ACC112 (cell line): ENCODE measurements around the gene FMNL1.
"Not testable (repeated sequence)": the region's sequence is repeated elsewhere in the genome, so short reads cannot be mapped to it uniquely, and the experiment has no call there.

Experiments used
- H2AFZ ChIP-seq: fragments of 200-600 bp; sonication (generic); one replicate; pipeline ENCODE4 v1.6.0; 2017; ENCODE audit warnings: antibody characterized with exemption, low read length; ENCODE audit not compliant: unreplicated experiment
- H3K27ac ChIP-seq: fragments of 200-600 bp; sonication (generic); 2 replicates; pipeline ENCODE4 v1.5.1; 2014; ENCODE audit warnings: low read depth, mild to moderate bottlenecking, antibody characterized with exemption, low read length, moderate library complexity
- H3K27me3 ChIP-seq: fragments of 200-600 bp; sonication (generic); 2 replicates; pipeline ENCODE4 v1.6.1; 2014; ENCODE audit warnings: mild to moderate bottlenecking, antibody characterized with exemption, low read length, moderate library complexity, mixed read lengths; ENCODE audit not compliant: insufficient read depth
- H3K36me3 ChIP-seq: fragments of 200-600 bp; sonication (generic); 2 replicates; pipeline ENCODE4 v1.6.1; 2016; ENCODE audit warnings: mild to moderate bottlenecking, antibody characterized with exemption, low read length, moderate library complexity, mixed read lengths; ENCODE audit not compliant: insufficient read depth
- H3K4me1 ChIP-seq: fragments of 200-600 bp; sonication (generic); one replicate; pipeline ENCODE4 v1.6.1; 2016; ENCODE audit warnings: low read length, mixed read lengths; ENCODE audit not compliant: insufficient read depth, unreplicated experiment, control insufficient read depth
- H3K4me3 ChIP-seq: fragments of 200-600 bp; sonication (generic); 2 replicates; pipeline ENCODE4 v1.5.1; 2014; ENCODE audit warnings: mild to moderate bottlenecking, low read depth, low read length
- H3K79me2 ChIP-seq: fragments of 200-600 bp; sonication (generic); one replicate; pipeline ENCODE4 v1.6.0; 2016; ENCODE audit warnings: low read length; ENCODE audit not compliant: control insufficient read depth, unreplicated experiment, insufficient read depth

Gene FMNL1

DNA sequence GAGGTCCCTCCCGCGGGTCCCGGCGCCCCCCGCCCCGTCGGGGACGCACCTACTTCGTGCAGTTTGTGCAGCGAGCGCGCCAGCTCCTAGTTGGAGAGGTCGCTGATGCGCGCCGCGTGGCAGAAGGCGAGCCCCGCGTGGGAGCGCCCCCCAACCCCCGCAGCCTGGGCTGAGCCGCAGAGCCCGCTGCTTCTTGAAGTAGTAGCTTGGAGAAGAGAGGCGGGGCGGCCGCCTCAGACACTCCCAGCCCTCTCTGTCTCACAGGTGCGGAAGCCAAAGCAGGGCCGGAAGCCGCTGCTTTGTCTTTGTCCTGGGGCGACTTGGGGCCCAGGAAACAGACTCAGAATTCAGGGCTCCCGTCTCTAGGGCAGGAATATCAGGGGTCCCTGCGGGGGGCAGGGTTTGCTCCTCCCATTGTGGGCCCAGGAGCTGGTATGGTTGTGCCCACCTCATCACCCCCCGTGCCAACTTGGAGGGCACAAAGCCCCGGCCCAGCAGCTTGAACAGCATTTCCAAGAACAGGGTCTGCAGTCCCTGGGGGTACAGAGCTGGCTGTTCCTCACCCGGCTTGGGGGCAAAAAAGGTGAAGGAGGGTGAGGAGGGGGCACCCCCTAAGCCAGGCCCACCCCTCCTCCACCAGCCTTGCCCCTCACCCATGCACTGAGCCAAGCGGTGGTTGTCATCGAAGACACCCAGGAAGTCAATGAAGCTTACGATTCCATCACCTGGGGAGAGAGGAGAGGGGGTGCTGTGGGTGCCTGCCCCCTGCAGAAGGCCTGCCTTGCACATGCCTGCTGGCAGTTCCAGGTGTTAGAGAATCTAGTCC, 26.7 kb downstream of the FMNL1 start:
- H3K36me3 ChIP-seq = no peaks in the 10 kb centered on the region
- H3K4me3 ChIP-seq = peak overlapping the region; percentile 74
- peak overlapping the region; percentile 86 for H2AFZ ChIP-seq
- H3K79me2 ChIP-seq = no peaks in the 10 kb centered on the region
- H3K4me1 ChIP-seq = peaks cover 7% of the 10 kb centered on the region
- no peak overlapping the region for H3K27ac ChIP-seq
- no peaks in the 10 kb centered on the region for H3K27me3 ChIP-seq

- H3K79me2 ChIP-seq = no peaks in the 10 kb centered on the region
- no peak overlapping the region for H3K4me3 ChIP-seq
- H3K4me1 ChIP-seq = no peaks in the 10 kb centered on the region
- no peak overlapping the region for H2AFZ ChIP-seq
- no peaks in the 10 kb centered on the region for H3K27me3 ChIP-seq
- H3K27ac ChIP-seq = no peak overlapping the region
- H3K36me3 ChIP-seq = no peaks in the 10 kb centered on the region
Measured at GRCh38 chr17:45251931-45252330, 30.2 kb downstream of the FMNL1 start.

GRCh38 chr17:45253237-45253636, 31.6 kb downstream of the FMNL1 start:
- H2AFZ ChIP-seq, H3K79me2 ChIP-seq, H3K27ac ChIP-seq, H3K4me1 ChIP-seq, H3K4me3 ChIP-seq, H3K27me3 ChIP-seq, H3K36me3 ChIP-seq: not testable (repeated sequence)

DNA sequence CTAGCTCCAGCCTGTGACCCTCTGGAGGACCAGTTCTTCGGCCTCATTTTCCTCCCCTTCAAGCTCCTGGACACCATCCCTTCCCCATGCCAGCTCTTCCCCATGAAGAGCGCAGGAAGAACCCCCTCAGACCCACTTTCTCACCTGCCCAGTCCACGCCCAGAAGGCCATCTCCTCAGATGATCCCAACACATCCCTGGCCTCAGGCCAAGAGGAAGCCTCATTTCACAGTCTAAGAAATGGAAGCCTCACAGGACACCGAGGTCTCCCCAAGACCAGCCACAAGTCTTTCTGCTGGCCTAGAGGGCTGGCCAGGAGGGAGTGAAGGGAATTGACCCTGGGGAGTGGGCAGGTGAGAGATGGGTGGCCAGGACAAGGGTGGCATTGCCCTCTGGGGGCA, 32.2 kb downstream of the FMNL1 start:
- H3K27ac ChIP-seq = no peak overlapping the region
- no peaks in the 10 kb centered on the region for H3K27me3 ChIP-seq
- H3K36me3 ChIP-seq = no peaks in the 10 kb centered on the region
- no peaks in the 10 kb centered on the region for H3K4me1 ChIP-seq
- no peak overlapping the region for H2AFZ ChIP-seq
- no peak overlapping the region for H3K4me3 ChIP-seq
- H3K79me2 ChIP-seq = no peaks in the 10 kb centered on the region

DNA sequence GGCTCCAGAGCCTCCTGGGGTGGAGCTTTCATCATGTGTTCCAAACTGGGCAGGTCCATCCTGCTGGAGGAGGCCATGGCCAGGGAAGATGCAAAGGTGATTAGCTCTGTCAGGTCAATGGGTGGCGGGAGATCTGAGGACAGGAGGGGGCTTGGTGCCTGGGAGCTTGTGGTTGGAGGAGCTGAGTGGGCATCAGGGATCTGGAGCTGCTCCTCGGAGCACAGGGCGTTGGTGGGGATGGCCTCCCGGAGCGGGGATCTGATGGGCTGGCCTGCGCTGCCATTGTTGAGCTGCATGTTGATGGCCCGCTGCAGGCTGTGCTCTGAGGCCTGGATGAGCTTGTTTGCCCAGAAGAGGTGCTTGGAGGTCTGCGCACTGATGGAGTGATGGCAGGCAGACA, 33.7 kb downstream of the FMNL1 start:
- no peaks in the 10 kb centered on the region for H3K27me3 ChIP-seq
- no peak overlapping the region for H2AFZ ChIP-seq
- H3K79me2 ChIP-seq = no peaks in the 10 kb centered on the region
- no peak overlapping the region for H3K27ac ChIP-seq
- no peaks in the 10 kb centered on the region for H3K4me1 ChIP-seq
- H3K4me3 ChIP-seq = no peak overlapping the region
- H3K36me3 ChIP-seq = no peaks in the 10 kb centered on the region

DNA sequence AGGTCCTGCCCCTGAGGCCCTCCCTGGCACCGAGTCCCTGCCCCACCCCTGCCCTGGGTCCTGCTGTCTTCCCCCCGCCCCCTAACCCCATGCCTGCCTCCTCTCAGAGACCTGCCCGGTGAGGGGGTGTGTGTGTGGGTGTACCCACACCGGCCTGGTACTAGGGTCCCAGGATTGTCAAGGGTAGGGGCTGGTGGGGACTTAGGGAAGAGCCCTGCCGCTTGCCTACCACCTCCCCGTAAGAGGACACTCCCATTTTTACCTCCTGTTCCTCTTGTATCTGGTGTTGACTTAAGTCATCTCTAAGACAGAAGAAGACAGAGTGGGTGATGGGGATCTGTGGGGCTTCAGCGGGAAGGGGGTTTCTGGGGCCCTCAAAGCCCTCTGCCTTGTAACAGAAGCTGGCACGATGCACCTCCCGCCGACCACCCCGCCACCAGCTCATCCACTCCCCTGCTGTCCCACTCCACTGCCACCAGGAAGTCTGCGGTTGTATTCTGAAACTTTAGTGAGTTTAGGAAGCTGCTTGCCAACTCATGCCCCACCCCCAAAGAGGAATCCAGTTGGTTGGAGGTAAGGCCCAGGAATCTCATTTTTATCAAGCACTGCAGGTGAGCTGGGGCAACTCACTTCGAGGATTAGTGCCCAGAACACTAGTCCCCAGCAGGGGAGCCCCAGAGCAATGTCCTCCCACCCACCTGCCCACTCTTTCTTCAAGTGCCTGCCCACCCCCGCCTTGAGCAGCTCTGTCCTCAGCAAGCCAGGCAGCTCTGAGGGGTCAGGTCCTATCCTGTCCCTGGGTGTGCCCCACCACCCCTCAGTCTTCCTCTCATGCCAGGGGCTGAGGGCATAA, 34.7 kb downstream of the FMNL1 start:
- Histone ChIP-seq H3K79me2 (no peaks in the 10 kb centered on the region), H3K4me1 (peaks cover 2% of the 10 kb centered on the region), H3K4me3 (no peak overlapping the region), H3K36me3 (no peaks in the 10 kb centered on the region), H3K27me3 (no peaks in the 10 kb centered on the region), H2AFZ (no peak overlapping the region), H3K27ac (no peak overlapping the region)

DNA sequence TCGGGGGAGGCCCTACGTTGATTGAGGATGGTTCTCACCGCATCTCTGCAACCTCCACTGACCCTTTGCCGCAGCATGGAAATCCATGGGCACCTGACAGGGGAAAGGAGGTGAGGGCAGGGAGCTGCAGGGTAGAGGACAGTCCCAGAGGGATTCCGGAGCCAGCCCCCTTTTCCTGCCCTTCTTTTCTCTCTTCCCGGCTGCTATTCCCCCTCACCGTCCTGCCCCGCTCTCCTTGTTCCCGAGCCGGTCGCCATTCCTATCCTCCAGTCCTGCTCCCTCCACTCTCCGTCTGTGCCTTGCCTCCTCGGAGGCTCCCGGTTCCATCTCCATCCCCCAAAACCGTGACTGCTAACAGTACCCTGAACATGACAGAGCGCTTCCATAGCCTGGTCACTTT, 35.4 kb downstream of the FMNL1 start:
- no peak overlapping the region for H3K4me3 ChIP-seq
- no peaks in the 10 kb centered on the region for H3K27me3 ChIP-seq
- peaks cover 8% of the 10 kb centered on the region for H3K4me1 ChIP-seq
- H3K27ac ChIP-seq = no peak overlapping the region
- no peaks in the 10 kb centered on the region for H3K36me3 ChIP-seq
- H3K79me2 ChIP-seq = no peaks in the 10 kb centered on the region
- no peak overlapping the region for H2AFZ ChIP-seq

GRCh38 chr17:45258981-45259380, 37.3 kb downstream of the FMNL1 start:
- Histone ChIP-seq H3K27me3 (no peaks in the 10 kb centered on the region), H3K4me3 (no peak overlapping the region), H3K4me1 (peaks cover 15% of the 10 kb centered on the region), H3K36me3 (peaks cover 11% of the 10 kb centered on the region; the same call in 1 of the 2 replicates), H3K79me2 (no peaks in the 10 kb centered on the region), H3K27ac (no peak overlapping the region), H2AFZ (no peak overlapping the region)

DNA sequence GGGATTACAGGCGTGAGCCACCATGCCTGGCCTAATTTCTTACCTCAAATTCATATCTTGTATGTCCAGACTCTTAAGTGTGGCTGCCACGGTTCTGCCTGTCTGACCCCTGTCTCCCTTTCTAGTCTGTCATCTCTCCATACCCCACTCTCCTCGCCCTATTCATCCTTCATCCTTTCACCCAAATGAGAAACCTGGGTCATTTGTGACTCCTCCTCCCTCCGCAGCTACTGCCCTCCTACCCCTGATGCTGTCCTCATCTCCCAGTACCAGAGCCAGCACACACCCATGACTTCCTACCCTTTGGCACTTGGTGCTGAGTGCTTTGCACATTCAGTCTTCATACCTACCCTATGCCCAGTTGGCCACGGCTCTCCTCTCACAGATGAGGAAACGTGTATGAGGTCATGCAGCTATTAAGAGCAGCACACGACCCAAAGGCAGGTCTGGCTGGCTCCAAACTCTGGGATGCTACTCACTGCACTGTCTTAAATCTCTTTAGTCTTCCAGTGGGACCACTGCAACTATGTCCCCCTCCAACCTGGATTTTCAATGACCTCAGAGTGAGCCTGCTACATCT, 38.6 kb downstream of the FMNL1 start:
- Histone ChIP-seq H2AFZ (no peak overlapping the region), H3K36me3 (peaks cover 24% of the 10 kb centered on the region; the same call in 1 of the 2 replicates), H3K4me3 (no peak overlapping the region), H3K27ac (no peak overlapping the region), H3K27me3 (no peaks in the 10 kb centered on the region), H3K4me1 (peaks cover 15% of the 10 kb centered on the region), H3K79me2 (no peaks in the 10 kb centered on the region)

DNA sequence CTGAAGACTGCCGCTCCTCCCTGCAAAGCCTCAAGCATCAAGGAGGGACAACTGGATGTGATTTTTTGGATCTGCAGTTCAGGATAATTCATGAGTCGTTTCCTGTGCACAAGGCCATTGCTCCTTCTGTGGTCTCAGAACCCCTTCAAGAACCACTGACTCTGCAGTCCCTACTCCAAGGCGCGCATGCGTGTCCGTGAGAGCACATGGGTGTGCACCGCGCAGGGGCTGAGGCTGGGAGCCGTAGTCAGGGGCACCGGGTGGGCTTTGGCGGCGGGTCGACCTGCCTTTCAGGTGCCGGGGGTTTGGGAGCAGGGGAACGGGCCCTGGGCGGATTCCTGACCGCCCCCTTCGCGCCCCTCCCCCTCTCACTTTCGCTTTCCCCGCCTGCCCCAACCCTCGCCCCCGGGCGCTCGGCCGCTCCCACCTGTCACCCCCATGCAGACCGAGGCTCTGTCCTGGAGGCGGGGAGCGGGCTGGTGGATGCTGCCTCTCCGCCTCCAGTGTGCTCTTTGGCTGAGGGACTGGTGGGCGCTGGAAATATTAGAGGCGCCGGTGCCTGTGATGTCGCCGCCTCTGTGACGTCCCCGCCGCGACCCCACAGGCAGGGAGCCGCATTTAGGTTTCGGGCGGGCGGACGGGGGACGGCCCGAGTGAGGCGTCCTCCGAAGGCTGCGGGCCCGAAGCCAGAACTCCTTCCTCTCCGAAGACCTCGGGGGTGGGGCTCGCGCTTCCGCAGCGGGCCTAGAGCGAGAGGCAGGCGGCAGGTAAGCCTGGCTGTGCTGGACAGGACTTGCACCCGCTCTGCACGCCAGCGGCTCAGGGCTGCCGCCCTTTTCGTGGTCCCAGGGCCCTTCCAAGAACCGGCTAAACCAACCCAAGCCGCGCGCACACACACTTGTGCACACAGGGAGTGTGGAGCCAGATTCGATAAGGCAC, 40.2 kb downstream of the FMNL1 start, which contains the start of gene SPATA32:
Gene SPATA32, minus strand, starts transcription at position 518 of the 939 bp plus-strand sequence. Its CDS starts 78 bp downstream, at position 440.
- Histone ChIP-seq H2AFZ (no peak within 1 kb of the TSS), H3K36me3 (peaks cover 26% of the 10 kb centered on the region; the same call in 1 of the 2 replicates), H3K4me1 (peaks cover 29% of the 10 kb centered on the region), H3K79me2 (no peaks in the 10 kb centered on the region), H3K27ac (no peak within 1 kb of the TSS), H3K27me3 (no peaks in the 10 kb centered on the region), H3K4me3 (no peak within 1 kb of the TSS)
